Right ventricle myocardium inferior (tissue), 1 donor: ENCODE results near the gene RASSF4. TPM values are rescaled to one million over a fixed set of nuclear protein-coding genes. Genes with fewer than 3 reads are reported as not detected.

Experiments used
- ATAC-seq: fragments of 200-7000 bp; cut with Tn5 transposase; one replicate; pipeline ENCODE4 v1.9.1; 2020; ENCODE audit warnings: mild to moderate bottlenecking, moderate library complexity
- DNase-seq: peaks from one replicate; pipeline ENCODE4 v3.0.0; 2021; ENCODE audit errors: missing footprints
- intact Hi-C: fragments of 100-400 bp; cut with DNase I; formaldehyde crosslinking; loops from one replicate; pipeline ENCODE4 v1.11.0; 2022
- total RNA-seq: library from RNA; stranded (reverse); fragmentation: NEBNext Ultra II Directional; extraction: Animal tissue kit (Norgen Biotek cat#: 25700); gene quantifications from one replicate; pipeline ENCODE4 v1.2.1, GENCODE V29; 2021
- donor health status: DM: no; HTN: yes; CAD: no; lungs with severe emphysema.

Gene RASSF4
- total RNA-seq, 1 donor from 2014 or later: 91.5 TPM

GRCh38 chr10:44925811-44926750 lies 33.5 kb upstream of the RASSF4 start:
- intact Hi-C loops: no loop called here
- DNase-seq (no peak), ATAC-seq (no peak)

- peak; percentile 6 for ATAC-seq
- DNase-seq: no peak
- intact Hi-C loops: no loop called here
Measured at GRCh38 chr10:44926751-44927351, 32.8 kb upstream of the RASSF4 start.

DNA sequence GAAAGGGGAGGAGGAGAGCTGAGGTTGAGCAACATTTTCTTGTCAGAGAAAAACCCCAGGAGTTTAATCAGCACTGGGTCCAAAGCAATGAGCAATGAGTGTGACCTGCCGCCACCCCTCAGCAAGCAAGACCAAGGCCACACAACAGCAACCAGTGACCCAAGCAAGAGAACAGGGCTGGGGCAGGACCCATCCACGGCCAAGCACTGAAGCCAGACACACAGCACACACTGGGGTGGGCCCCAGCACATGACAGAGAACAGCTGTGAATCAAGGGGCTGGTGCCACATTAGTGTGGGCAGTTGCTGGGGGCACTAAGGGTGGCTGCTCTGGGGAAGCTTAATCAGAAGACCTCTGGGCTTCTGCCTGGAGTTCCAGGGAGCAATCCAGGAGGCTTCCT lies 32.2 kb upstream of the RASSF4 start:
- no peak for DNase-seq

GRCh38 chr10:44928462-44928861 lies 31.1 kb upstream of the RASSF4 start:
- DNase-seq: no peak
- intact Hi-C loops: no loop called here

More for the DNA sequence above, 32.2 kb upstream of the RASSF4 start:
- intact Hi-C loops: no loop called here
- peak; percentile 39 for ATAC-seq

DNA sequence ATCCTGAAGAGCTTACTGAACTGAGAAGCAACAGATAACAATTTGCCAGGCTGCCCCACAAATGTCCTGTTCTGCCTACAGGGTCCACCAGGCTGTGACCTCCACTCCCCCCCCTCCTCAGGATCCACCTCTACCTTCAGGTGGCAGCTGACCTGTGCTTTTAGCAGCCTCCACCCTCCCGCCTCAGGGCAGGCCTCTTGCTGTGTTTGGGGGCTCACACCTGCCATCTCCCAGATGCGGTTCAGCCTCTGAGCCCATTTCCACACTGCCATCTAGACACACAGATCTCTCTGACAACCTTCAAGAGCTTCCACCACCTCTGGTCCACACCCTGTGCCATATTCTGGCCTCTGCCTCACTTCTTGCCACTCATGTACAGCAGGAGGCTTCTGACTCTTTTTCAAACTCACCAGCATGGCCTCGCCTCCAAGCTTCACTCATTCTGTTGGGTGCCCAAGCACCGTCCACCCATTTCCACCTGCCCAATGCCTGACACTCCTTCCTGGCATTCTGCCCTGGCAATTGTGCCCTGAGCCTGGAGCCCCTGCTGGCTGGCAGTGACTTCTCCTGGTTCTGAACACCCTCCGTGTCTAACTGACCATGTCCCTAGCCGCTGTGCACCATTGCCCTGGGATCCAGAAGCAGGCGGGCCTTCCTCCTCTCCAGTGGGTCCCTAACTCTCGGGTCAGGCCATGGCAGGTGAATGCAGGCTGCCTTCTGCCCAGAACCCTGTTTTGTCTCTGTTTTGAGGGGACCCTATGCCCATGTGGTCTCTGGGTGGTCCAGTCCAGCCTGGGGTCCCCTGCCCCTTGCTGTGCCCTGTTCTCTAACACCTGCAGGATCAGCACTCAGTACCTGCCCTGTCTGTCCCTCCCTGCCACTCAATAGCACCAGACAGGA lies 30.0 kb upstream of the RASSF4 start:
- DNase-seq (no peak), ATAC-seq (no peak)
- intact Hi-C loops: no loop called here

More at GRCh38 chr10:44928462-44928861, 31.1 kb upstream of the RASSF4 start:
- ATAC-seq: no peak

DNA sequence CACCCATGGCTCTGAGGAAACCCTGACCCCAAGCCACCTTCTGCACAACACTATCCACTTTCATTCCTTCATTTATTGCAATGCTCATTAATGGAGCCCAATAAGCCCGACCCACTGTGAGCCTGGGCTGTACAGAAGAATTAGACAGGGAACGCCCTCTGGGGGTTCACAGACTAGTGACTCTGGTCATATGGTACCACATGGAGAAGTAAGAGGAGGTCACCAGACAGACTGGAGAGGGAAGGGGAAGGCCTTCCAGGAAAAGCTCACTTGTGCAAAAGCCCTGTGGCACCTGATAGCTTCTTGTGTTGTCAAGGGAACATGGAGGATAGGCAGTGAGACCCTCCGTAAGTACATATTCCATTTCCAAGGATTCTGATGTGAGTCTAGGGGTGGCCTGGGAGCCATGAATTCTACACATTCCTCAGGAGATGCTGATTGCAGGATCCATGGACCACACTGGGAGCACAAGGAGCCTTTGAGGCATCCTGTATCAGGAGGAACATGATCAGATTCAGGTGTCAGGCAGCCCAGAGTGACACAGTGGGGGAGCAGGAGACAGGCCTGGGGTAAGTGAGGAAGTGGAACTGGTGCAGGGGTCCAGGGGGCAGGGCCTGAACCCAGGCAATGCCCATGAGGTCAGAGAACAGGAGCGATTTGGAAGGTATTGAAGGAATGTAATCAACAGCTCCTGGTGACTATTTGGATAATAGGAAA lies 28.5 kb upstream of the RASSF4 start:
- intact Hi-C loops: no loop called here
- no peak for ATAC-seq
- no peak for DNase-seq

DNA sequence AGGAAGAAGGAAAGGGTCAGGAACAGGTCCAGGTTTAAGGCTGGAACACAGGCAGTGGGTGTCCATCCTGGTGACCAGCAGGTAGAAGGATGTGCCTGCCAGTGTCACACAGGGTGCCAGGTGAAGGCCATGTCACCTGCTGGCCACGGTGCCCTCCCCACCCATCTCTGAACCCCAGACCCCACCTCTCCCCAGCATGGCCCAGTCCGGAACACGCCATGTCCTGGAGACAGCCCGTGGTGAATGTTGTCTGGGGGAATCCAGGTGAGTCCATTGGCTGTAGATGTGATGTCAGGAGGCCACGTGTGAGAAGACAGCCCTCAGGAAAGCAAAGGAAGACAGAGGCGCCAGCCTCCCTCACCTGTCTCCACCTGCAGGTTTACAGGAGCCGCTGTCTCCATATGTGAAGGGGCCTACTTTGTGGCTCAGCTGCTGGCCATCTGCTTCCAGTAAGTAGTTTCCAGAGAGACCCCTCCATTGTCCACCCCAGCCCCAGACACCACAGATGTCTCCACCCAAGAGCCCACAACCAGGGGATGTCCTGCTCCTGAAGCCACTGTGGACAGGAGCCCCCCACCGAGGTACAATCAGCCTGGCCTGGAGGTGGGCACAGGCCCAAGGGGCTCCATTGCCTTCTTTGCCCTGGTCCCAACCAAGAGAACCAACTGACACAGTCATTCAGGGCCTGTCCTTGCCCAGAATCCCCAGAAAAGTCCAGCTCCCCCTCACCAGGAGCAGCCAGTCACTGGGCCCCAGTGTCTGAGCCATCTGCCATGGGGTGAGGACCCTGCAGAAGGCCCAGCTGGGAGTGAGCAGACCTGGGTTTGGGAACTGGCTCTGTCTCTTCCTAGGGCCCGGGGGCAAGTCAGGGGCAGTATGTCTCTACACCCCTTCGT lies 27.7 kb upstream of the RASSF4 start:
- no peak for ATAC-seq
- intact Hi-C loops: loop anchor here (1.0 kb wide), 1 partner anchor 43 kb away; no protein-coding TSS in a partner anchor
- DNase-seq: no peak

DNA sequence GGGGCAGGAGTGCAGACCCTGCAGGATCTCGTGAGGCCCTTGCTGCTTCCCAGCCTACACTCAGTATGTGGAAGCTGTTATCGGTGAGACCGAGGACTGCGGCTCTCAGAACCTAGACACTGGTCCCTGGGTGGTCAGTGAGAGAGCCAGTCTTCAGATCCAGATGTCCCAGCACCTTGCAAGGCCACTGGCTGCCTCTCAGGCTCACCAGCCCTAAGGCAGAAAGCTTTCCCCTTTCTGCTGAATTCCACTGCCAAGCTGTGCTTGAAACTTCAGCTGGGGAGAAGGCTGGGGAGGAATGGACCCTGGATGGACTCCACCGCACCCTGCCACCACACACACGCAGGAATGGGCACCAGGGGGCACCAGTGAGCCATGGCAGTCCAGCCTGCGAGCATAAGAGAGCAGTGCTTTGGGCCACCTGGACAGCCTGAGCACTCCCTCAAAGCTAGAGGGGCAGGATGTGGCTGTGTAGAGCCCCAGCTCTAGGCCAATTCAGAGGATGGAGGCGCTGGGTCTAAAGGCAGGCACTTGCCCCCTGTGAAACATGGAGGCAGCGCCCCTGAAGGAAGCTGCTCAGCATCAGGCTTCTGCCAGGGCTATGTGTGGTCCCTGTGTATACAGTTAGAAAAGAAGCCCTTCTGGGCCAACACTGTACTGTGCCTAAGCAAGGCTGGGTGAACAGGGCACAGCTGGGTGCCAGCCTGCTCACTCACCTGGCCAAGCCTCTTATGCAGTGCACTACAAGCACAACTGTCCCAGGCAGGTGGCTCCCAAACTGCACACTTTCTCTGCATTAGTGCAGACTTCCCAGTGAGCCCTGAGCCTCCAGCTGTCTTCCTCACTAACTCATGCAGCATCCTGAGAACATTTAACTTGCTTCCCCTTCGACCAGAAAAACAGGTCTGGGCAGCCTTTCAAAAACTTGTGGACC lies 26.8 kb upstream of the RASSF4 start:
- peak; percentile 88 for ATAC-seq
- intact Hi-C loops: loop anchor here (1.0 kb wide), 1 partner anchor 43 kb away; no protein-coding TSS in a partner anchor
- peak; percentile 96 for DNase-seq

DNA sequence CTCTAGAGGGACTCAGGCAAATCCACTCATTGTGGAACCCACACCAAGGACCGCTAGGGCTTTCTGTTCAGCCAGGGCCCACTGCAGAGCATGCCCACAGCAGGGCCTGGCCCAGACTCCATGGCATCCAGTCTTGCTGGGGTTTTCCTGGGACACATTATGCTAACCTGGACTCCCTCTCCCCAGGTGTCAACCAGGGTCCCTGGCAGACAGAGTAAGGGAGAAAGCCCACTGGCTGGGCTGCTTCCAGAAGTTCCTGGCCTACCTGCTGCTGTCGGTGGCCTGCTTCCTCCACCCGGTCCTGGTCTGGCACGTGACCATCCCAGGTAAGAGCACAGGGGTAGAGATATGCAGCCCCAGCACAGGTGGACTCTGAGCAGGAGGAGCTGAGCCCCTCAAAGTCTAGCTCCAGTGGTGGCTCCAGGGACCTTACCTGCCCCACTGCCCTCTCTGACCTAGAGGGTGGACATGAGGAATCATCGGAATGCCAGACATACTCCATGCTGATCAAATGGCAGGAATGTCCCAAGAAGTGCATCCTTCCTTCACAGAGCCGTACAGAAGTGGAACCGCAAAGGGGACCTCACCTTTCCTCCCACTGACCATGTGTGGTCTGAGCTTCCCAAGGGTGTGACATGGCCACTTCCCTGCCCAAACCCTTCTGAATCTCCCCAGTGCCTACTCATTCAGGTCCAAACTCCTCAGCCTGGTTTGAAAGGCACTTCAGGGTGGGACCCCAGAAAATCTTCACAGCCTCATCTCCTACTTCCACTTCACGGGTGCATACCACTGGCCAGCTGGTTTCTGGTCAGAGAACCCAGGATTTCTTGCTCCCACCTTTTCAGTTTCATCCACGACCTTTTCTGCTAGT lies 25.9 kb upstream of the RASSF4 start:
- no peak for DNase-seq
- intact Hi-C loops: no loop called here
- ATAC-seq: no peak

DNA sequence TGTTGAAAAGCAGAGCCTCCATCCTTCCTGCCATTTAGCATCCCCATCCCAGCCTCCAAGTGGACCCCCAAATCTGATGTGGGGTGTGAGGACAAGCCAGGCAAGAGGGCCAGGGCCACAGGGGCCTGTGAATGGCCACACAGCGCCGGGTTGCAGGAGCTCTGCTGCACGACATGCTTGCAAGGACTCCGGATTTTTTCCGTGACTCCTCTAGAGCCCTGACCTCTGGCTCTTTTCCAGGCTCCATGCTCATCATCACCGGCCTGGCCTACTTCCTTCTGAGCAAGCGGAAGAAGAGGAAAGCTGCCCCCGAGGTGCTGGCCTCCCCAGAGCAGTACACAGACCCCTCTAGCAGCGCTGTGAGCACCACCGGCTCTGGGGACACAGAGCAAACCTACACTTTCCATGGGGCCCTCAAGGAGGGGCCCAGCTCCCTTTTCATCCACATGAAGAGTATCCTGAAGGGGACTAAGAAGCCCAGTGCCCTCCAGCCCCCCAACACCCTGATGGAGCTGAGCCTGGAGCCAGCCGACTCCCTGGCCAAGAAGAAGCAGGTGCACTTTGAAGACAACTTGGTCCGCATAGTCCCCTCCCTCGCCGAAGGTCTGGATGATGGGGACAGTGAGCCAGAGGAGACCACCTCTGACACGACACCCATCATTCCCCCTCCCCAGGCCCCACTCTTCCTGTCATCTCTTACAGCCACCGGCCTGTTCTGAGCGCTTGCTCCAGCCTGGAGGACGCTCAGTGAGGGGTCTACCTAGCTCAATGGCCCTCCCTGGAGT lies 25.0 kb upstream of the RASSF4 start:
- ATAC-seq: no peak
- no peak for DNase-seq
- intact Hi-C loops: no loop called here

- intact Hi-C loops: no loop called here
- DNase-seq: peak; percentile 88
Measured at GRCh38 chr10:44935201-44935965, 24.2 kb upstream of the RASSF4 start.

DNA sequence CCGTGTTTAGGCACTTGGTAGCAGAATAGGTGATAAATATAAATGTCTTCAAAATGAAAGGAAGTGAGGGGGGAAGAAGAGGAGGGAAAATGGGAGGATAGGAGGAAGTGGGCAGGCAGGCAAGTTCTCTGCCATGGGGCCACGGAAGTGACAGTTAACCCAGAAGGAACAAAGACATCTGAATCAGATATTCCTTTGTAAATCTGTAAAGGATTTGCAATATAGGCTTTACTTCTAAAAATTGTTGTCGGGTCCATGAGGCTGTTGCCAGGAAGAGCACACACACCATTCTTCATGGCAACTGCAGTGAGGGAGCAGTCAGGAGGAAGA lies 23.7 kb upstream of the RASSF4 start:
- no peak for ATAC-seq

More at GRCh38 chr10:44935201-44935965, 24.2 kb upstream of the RASSF4 start:
- peak; percentile 88 for ATAC-seq

GRCh38 chr10:44936314-44936975 lies 23.2 kb upstream of the RASSF4 start:
- DNase-seq (no peak), ATAC-seq (no peak)
- intact Hi-C loops: no loop called here

More for the DNA sequence above, 23.7 kb upstream of the RASSF4 start:
- intact Hi-C loops: no loop called here
- no peak for DNase-seq
